ENCODE results near the gene ZNF248.
"Not testable (repeated sequence)": the region's sequence is repeated elsewhere in the genome, so short reads cannot be mapped to it uniquely, and the experiment has no call there.

Gene ZNF248

GRCh38 chr10:37738241-37738640 lies 119.2 kb downstream of the ZNF248 start:
- DNase-seq = not testable (repeated sequence)

GRCh38 chr10:37737336-37737735 lies 120.1 kb downstream of the ZNF248 start:
- DNase-seq = no peak

GRCh38 chr10:37736120-37736519 lies 121.3 kb downstream of the ZNF248 start:
- DNase-seq = no peak

- DNase-seq = no peak
Observed at GRCh38 chr10:37734971-37735370, 122.4 kb downstream of the ZNF248 start.
